Activated CD4-positive, alpha-beta T cell treated with anti-CD3 and anti-CD28 coated beads, Interleukin-2, amount 50 U/mL, for 4 hours (primary cell): ENCODE data around the gene GABPB1.
"Not testable (repeated sequence)": the region's sequence is repeated elsewhere in the genome, so short reads cannot be mapped to it uniquely, and the experiment has no call there.

ENCODE experiments used
- DNase-seq, 2 experiments: peaks; one replicate each; pipeline ENCODE4 v3.0.0-alpha.2; 2020

Gene GABPB1

DNA sequence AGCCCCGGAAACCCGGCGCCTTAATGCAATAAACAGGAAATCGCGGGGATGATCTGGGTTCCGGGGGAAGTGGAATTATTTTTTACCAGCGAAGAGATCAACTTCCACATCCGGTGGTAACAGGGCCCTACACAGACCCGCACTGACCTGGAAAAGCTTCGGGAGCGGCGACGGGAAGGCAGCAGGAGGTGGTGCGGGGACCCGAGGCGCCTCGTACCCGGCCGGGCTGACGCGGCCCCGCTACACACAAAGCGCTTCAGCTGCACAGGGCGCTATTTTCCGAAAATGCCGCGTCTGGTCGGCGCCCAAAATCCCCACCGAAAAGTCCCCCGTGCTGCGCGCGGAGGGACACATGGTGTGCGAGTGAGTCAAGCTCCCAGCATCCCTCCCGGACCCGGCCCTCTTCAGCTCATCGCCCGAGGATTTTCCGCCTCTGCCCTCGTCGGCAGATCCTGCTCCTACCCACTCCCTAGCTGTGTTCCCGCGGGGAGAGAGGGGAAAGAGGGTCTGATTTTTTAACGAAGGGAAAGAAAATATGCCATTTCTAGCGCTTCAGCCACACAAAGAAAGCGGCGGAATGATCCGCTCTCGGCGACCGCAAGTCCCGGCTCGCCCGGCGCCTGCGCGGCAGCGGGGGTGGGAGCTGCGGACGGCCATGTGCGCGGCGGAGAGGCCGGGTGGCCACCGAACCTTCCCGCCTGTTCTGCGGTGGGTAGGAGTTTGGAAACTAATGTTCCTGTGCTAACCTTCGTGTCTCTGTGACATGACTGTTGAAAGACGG lies at the start of gene GABPB1:
Gene GABPB1 (minus strand): TSS at position 361 of the 781 bp plus-strand sequence. CDS start 45,400 bp downstream, outside the sequence.
- DNase-seq: peak; percentile 79 to 80

DNA sequence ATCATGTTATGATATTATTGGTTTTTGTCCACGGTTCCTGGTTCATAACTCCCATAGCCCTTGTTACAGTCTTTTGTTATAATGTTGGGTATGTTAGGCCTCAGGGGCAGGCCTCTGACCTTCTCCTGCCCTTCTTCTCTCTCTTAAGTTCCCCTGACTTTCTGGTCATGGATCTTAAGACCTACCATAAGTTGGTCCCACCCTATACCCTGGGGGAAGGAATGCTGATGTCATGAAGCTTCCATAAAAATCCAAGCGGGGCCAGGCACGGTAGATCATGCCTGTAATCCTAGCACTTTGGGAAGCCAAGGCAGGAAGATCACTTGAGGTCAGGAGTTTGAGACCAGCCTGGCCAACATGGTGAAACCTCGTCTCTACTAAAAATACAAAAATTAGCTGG lies 36.6 kb upstream of the GABPB1 start:
- not testable (repeated sequence) for DNase-seq

DNA sequence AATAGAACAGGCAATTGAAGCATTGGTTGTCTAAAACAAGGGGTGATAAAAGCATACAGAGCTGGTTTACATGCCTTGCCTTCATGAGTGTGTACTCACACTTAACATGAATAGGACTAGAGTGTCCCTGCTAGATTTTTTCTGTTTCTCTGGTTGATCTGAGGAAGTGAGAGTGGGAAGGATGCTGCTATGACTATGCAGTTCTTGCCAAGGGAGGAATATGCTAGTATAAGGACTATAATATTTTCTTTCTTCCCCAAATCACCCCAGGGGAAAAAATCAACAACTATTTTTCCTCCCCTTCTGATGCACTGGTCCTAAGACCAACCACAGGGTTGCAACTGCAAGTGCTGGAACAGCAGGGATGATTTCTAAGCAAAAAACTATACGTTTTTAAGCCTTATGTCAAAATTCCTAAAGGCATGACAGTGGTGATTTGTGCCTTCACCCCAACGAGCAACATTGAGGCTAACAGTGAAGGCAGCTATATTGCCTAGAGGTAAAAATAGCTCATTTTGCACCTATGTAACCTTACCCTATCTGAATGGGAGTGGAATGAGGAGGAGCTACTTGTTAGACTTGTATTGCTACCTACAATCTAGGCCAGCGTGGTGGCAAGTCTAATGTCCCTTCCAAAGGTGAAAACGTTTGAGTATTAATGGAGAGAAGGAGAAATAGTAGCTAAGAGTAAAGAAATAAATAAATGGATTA lies 35.7 kb upstream of the GABPB1 start:
- no peak for DNase-seq

DNA sequence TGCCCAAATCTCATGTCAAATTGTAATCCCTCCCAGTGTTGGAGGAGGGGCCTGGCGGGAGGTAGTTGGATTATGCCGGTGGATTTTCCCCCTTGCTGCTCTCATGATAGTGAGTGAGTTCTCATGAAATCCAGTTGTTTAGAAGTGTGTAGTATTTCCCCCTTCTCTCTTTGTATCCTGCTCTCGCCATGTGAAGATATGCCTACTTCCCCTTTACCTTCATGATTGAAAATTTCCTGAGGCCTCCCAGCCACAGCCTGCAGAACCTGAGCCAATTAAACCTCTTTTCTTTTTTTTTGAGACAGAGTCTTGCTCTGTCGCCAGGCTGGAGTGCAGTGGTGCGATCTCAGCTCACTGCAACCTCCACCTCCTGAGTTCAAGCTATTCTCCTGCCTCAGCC lies 27.4 kb upstream of the GABPB1 start:
- not testable (repeated sequence) for DNase-seq

DNA sequence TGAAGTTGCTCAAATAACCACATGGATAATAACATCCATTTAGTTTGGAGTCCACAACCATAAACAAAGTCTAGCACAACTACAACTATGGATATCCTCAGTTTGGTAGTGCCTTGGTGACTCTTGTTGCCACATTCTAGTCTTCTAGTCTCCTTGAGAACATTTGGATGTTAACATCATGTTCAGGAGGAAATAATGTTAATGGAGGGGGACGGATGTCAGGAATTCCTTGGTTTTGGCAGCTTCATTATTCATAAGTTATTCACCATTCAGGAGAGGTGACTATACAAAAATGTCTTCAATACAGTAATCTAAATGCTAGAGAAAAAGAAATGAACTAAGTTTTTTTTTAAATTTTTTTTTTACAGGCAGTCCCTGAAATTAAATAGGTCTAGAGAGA lies 26.4 kb upstream of the GABPB1 start:
- DNase-seq: no peak

DNA sequence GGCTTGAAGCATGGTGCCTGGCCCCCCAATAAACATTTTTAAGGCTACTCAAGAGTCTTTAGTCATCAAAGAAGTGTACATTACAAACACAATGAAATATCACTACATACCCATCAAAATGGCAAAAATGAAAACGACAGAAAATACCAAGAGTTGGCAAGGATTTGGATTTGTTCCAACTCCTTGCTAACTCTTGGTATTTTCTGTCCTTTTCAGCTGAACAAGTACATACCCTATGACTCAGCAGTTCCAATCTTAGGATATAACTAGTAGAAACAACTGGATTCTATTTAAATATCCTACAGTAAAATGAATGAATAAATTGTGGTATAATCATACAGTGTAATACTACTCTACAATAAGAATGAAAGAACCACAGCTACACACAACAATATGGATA lies 25.1 kb upstream of the GABPB1 start:
- DNase-seq: no peak

DNA sequence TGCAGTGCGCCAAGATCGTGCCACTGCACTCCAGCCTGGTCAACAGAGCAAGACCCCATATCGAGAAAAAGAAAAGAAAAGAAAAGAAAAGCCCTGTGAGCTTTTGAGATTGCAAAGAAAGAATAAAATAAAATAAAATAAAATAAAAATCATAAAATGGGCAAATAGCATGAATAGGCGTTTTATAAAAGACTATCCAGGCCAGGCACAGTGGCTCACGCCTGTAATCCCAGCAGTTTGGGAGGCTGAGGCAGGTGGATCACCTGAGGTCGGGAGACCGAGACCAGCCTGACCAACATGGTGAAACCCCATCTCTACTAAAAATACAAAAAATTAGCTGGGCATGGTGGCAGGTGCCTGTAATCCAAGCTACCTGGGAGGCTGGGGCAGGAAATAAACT lies 24.4 kb upstream of the GABPB1 start:
- not testable (repeated sequence) for DNase-seq

DNA sequence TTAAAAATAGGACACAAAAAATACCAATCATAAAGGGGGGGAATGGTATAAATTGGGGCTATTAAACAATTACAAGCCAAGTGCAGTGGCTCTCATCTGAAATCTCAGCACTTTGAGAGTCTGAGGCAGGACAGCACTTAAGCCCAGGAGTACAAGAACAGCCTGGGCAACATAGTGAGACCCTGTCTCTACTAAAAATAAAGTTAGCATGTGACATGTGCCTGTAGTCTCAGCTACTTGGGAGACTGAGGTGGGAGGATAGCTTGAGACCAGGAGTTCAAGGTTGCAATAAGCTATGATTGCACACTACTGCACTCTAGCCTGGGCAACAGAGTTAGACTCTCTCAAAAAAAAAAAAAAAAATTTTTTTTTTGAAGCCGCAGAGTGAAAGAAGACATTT lies 23.8 kb upstream of the GABPB1 start:
- DNase-seq: no peak

DNA sequence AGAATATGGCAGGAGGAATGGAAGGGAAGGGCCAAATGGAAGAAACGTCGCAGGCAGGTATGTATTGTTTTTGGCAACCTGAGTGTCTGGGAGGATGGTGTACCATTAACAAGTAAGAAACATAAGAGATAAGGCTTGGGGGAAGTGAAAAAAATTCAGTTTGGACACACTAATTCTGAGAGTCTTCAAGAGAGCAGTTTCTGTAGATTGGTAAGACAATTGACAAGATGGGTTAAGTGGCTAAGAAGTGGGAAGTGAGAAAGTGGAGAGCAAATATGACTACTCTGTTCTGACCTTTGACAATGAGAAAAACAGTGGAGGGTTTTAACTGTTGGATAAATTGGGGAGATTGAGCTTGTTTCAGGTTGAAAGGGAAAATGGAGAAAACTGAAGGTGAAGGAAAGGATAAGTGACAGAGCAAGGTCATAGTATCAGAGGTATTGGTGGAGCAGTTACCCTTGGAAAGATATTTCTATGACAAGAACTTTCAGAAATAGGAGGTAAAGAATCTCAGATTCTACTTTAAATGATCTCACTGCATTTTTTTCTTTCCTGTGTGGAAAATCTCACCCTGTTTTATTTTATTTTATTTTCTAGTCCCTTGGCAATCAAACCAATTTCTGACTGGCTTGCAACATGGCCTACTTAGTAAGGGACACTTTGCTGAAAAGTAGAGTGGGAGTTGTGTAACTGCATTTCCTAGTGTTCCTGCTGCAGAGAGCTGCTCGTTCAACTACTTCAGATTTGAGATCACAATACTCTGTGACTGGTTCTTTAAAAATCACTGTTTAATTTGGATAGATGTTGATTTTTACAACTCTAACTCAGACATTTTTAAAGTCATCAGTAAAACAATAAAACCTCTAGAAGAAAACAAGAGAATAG lies 23.1 kb upstream of the GABPB1 start:
- DNase-seq: no peak

DNA sequence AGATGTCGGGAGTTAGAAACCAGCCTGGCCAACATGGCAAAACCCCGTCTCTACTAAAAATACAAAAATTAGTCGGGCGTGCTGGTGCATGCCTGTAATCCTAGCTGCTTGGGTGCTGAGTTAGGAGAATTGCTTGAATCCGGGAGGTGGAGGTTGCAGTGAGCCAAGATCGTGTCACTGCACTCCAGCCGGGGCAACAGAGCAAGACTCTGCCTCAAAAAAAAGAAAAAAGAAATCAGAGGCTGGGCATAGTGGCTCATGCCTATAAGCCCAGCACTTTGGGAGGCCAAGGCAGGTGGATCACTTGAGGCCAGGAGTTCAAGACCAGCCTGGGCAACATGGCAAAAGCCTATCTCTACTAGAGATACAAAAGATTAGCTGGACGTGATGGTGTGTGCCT lies 14.6 kb upstream of the GABPB1 start:
- not testable (repeated sequence) for DNase-seq

DNA sequence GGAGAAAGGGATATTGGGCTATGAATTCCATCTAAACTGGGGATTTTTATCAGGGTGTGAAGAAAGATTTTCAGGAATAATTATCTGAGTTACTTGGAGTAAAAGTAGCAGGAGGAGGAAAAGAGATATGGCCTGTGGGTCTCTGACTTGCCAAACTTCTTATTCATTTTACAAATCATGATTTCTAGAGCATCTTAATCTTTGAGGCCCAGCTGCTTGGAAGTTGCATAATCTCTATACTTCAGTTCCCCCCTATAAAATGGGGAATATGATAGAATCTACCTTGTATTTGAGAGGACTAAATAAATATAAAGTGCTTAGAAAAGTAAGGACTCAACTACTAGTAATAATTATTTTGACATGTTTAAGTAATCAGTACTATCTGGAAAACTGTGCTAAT lies 11.0 kb upstream of the GABPB1 start:
- no peak for DNase-seq

DNA sequence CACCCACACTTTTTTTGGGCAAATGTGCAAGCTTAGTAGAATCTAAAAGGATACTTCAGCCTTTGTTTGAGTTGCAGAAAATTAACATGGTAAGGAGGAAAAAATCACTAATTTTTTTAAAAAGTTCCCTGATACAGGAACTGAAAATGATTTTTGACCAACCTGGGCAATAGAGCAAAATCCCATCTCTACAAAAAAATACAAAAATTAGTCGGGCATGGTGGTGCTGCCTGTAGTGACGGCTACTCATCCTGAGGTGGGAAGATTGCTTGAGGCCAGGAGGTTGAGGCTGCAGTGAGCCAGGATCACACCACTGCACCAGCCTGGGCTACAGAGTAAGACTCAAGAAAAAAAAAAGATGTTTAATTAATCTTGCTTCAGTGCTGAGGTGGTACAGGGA lies 10.6 kb upstream of the GABPB1 start:
- DNase-seq: no peak

DNA sequence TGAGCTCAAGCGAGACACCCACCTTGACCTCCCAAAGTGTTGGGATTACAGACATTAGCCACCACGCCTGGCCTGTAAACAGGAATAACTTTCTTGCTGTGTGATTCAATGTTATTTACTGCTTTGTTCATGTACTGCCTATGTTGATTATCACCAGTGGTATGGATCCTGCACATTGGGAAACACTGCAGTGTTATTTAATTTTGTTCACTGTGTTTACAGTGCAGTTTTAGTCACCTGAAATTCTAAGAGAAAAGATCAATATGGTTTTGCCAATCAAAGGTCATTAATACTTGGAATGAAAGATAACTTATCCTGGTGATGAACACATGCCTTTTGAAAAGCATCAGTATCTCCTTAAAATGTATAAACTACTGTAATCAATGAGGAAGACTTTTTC lies 8.6 kb upstream of the GABPB1 start:
- no peak for DNase-seq

DNA sequence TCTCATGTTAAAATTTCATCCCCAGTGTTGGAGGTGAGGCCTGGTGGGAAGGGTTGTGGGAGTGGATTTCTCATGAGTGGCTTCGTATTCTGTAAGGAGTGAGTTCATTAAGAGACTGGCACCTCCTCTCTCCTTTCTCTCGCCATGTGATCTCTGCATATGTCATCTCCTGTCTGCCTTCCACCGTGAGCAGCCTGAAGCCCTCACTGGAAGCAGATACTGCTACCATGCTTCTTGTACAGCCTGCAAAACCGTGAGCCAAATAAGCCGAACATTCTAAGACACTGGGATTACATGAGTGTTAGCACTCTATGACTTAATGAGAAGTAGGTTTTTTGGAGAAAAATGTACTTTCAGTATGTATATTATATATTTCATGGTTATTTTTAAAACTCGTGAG lies 6.8 kb upstream of the GABPB1 start:
- no peak for DNase-seq

DNA sequence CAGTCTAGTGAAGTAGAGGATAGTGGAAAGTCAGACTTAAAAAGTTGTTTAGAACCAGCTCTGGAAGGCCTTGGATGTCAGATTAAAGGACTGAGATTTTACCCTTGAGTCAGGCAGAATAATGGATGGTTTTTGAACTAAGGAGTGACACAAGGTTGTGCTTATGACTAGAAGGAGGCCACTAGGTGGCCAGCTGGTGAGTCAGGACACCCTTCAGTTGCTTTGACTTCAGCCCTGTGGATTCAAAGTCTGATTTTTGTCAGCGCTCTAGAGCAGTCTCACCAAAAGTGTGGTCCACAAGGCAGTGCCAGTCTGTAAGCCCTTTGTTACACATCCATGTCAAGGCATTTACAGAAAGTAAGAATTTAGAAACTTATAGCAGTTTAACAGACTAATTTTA lies 3.8 kb upstream of the GABPB1 start:
- no peak for DNase-seq

DNA sequence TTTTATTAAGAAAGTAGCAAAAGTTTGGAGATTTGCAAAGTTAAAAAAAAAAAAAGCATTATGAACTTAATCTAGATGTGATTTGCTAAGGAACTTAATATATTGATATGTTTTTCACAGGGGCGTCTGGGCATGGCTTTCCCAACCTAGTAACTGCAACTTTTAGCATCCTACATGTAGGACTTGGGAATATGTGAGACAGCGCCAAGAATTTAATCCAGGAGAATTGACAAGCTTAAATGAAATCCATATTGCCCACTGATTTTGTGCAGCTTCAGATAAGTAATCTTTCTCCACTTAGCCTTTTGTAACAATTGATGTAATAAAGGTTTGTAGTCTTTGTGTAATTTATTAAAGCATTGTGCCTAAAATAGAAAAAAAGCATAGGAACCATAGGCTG lies 982 bp upstream of the GABPB1 start:
- no peak for DNase-seq

DNA sequence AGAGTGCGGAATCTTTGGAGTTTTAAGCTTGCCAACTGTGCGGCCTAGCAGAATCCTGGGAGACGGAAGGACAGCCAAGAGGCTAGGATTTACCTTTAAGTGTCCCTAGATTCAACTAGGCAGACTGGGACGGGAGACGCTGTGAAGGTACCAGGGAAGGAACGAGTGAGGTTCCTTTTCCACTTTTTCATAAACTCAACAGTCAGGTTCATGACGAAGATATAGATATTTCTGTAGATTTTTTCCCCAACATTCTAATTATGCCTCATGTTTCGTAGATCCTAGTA lies 564 bp upstream of the GABPB1 start:
- DNase-seq: no peak

DNA sequence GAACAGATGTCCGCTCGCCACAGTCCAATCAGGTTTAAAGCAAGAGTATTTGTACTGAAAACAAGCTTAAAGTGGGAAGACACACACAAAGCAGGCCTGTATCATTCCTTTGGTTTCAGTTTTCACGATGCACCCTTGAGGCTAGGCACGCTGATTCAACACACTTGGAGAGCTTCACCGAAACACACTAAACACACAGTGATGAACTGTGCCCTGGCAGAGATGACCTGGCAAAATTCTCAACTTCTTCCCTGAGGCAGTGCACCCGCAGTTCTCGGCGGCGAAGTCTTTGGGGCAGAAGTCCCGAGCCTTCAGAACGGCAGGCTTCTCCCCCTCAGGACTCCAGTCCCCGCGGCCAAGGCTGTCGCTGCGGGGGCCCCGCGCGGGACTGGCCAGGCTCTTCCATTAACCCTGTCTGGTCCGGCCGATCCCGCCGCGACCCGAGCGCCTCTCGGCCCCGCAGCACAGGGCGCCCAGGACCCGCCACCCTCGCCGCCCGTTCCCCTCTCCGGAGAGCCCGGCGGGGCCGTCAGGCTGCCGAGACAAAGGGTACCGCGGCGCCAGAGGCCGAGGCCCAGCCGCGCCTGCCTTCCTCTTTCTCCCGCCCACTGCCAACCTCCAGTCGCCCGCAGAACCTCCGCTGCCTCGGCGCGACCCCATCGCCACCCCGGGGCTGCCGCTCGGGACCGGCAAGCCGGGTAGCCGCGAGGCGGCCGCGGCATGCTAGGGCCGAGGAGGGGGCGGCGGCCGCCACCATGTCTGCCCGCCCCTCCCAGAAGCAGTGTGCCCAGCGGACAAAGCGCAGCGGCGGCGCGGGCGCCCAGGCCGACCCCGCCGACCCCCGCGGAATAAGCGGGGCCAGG lies 792 bp downstream of the GABPB1 start:
- peak; percentile 30 to 31 for DNase-seq

DNA sequence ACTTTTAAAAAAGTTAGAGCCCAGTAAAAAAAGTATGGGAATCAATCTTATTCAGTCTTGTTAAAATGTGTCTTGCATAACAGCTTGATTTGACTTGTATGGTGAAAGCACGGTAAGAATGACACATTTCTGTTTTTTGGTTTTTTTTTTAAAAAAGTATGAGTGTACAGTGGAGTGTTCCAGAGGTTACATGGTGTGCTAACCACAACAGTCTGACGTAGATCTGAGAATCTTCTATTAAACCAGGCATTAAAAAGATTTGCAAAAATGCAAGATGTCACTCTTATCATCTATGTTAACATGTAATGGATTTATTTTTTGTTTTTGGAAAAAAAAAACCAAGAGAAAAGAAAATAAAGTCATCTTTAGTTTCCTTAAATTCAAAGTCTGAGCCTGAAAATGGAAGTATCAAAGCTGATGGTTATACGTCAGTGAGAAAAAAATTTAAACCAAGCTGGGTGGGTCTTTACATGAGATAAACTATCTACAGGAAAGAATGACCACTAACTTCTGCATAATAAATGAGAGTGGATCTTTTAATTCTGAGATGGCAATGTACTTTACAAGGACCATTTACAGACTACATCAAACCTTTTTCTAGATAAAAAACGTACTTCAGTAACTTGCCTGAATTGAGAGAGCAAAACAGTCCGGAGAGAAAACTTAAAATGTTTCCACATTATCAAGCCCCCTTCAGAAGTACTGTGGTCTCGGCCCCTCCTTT lies 1.6 kb downstream of the GABPB1 start:
- DNase-seq: no peak

DNA sequence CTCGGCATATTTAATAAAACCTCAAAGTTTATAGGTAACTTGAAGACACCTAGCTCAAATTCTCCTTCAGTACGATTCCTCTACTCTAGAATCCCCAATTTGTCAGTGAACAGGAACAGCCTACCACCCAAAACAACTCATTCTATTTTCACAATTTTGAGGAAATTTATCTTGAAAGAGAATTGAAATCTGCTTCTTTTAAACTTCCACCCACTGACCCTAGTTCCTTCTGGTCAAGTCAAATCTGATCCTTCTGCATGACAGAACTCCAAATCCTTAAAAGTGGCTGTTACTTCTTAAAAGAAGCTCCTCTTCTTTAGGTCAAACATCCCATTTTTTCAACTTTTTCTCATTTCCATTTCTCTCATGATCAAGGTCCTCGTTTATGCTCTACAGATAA lies 4.4 kb downstream of the GABPB1 start:
- DNase-seq: no peak

DNA sequence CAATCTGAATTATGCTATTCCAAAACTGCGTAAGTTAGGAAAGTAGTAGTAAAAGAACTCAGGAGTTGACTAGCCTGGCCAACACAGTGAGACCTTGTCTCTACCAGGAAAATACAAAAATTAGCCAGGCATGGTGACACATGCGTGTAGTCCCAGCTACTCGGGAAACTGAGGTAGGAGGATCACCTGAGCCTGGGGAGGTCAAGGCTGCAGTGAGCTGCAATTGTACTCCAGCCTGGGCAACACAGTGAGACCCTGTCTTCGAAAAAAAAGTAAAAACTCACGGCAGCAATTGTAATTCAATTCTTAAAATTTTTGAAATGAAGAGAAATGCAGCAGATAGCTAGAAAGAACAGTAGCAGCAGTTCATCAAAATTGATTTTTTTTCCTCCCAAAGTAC lies 9.7 kb downstream of the GABPB1 start:
- no peak for DNase-seq

DNA sequence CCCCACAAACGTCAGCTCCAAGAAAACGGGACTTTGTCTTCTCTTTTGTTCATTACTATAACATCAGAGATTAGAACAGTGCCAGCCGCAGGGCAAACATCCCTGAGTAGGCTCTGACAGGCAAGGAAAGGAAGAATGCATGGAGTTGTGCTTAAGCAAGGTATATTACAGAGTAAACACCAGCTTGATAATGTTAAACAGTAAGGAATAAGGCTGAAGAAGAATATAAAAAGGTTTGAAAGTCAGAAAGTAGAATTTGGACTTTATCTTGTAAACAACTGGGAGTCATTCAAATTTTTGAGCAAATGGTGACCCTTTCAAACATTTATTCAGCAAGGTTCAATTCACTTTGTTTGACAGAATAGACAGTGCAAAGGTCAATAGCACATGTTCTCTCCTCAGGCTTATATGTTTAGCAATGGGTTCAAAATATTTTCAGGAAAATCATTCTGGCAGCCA lies 11.0 kb downstream of the GABPB1 start:
- DNase-seq: no peak
